WTC11 (cell line): ENCODE measurements around the gene GNMT. TPM values are rescaled to one million over a fixed set of nuclear protein-coding genes. Genes with fewer than 3 reads are reported as not detected.

Experiments used
- ATAC-seq: fragments of 200-7000 bp; cut with Tn5 transposase; 2 replicates; pipeline ENCODE4 v1.10.0; 2021; ENCODE audit warnings: mild to moderate bottlenecking, moderate library complexity
- CTCF ChIA-PET: fragments of 300-600 bp; sonication (Branson Sonifier 250); formaldehyde crosslinking; loops from one replicate; lab custom pipeline; 2021; ENCODE audit warnings: antibody characterized with exemption; lab: Charles Lee
- POLR2A ChIA-PET: fragments of 350-600 bp; sonication (Branson Sonifier 250); formaldehyde crosslinking; loops from one replicate; lab custom pipeline; 2021; ENCODE audit warnings: antibody characterized with exemption; lab: Charles Lee
- DNase-seq: peaks from one replicate; pipeline ENCODE4 v3.0.0; 2021; ENCODE audit warnings: low spot score
- H3K27ac Mint-ChIP-seq: 2 replicates; pipeline ENCODE4 v1.8.0; 2021; ENCODE audit warnings: mixed read lengths
- H3K27me3 Mint-ChIP-seq: 2 replicates; pipeline ENCODE4 v1.8.0; 2021; ENCODE audit warnings: low read depth, mild to moderate bottlenecking, moderate library complexity, mixed read lengths
- H3K36me3 Mint-ChIP-seq: 2 replicates; pipeline ENCODE4 v1.8.0; 2021; ENCODE audit warnings: mixed read lengths
- H3K4me1 Mint-ChIP-seq: 2 replicates; pipeline ENCODE4 v1.8.0; 2022; ENCODE audit warnings: mixed read lengths
- H3K4me3 Mint-ChIP-seq: 2 replicates; pipeline ENCODE4 v1.8.0; 2021; ENCODE audit warnings: mild to moderate bottlenecking, moderate library complexity, mixed read lengths
- H3K9me3 Mint-ChIP-seq: 2 replicates; pipeline ENCODE4 v1.8.0; 2021; ENCODE audit warnings: mixed read lengths
- ARID4B ChIP-seq: sonication (generic); formaldehyde crosslinking; IDR thresholded peaks from 2 replicates; pipeline ENCODE4 v1.8.0; 2023; ENCODE audit warnings: missing genetic modification reagents, mild to moderate bottlenecking, borderline replicate concordance
- ATF2 ChIP-seq: sonication (generic); formaldehyde crosslinking; IDR thresholded peaks from 2 replicates; pipeline ENCODE4 v1.8.1; 2022; ENCODE audit warnings: low read depth, missing genetic modification reagents, borderline replicate concordance
- CDX4 ChIP-seq: fragments of 250-450 bp; sonication (Bioruptor Pico); IDR thresholded peaks from 2 replicates; pipeline ENCODE4 v1.9.0; 2021; ENCODE audit warnings: moderate library complexity, mild to moderate bottlenecking, inconsistent platforms, borderline replicate concordance
- E2F4 ChIP-seq: sonication (generic); formaldehyde crosslinking; IDR thresholded peaks from 2 replicates; pipeline ENCODE4 v1.8.1; 2022; ENCODE audit warnings: low read depth, mild to moderate bottlenecking, moderate library complexity, missing genetic modification reagents, borderline replicate concordance
- EMX1 ChIP-seq: fragments of 250-450 bp; sonication (Bioruptor Pico); IDR thresholded peaks from 2 replicates; pipeline ENCODE4 v1.8.0; 2021; ENCODE audit warnings: mild to moderate bottlenecking
- ERG ChIP-seq: fragments of 250-450 bp; sonication (Bioruptor Pico); IDR thresholded peaks from 2 replicates; pipeline ENCODE4 v1.8.0; 2021; ENCODE audit warnings: mild to moderate bottlenecking
- FOXJ3 ChIP-seq: sonication (generic); formaldehyde crosslinking; IDR thresholded peaks from 2 replicates; pipeline ENCODE4 v1.9.0; 2021; ENCODE audit warnings: missing genetic modification reagents, mild to moderate bottlenecking, borderline replicate concordance
- JAZF1 ChIP-seq: fragments of 250-450 bp; sonication (Bioruptor Pico); IDR thresholded peaks from 2 replicates; pipeline ENCODE4 v1.9.0; 2021; ENCODE audit warnings: moderate library complexity, mild to moderate bottlenecking, inconsistent platforms
- JUN ChIP-seq: sonication (generic); formaldehyde crosslinking; IDR thresholded peaks from 2 replicates; pipeline ENCODE4 v1.8.0; 2023; ENCODE audit warnings: mild to moderate bottlenecking, missing genetic modification reagents
- KAT7 ChIP-seq: sonication (generic); formaldehyde crosslinking; IDR thresholded peaks from 2 replicates; pipeline ENCODE4 v1.8.1; 2023; ENCODE audit warnings: missing genetic modification reagents, mild to moderate bottlenecking, borderline replicate concordance
- NR2C2 ChIP-seq: sonication (generic); formaldehyde crosslinking; IDR thresholded peaks from 2 replicates; pipeline ENCODE4 v1.8.0; 2022; ENCODE audit warnings: mild to moderate bottlenecking, missing genetic modification reagents
- RORB ChIP-seq: fragments of 250-450 bp; sonication (Bioruptor Pico); IDR thresholded peaks from 2 replicates; pipeline ENCODE4 v1.9.0; 2021; ENCODE audit warnings: mild to moderate bottlenecking
- SMAD4 ChIP-seq: sonication (generic); formaldehyde crosslinking; IDR thresholded peaks from 2 replicates; pipeline ENCODE4 v1.8.0; 2022; ENCODE audit warnings: mild to moderate bottlenecking, missing genetic modification reagents
- SOX15 ChIP-seq: fragments of 250-450 bp; sonication (Bioruptor Pico); IDR thresholded peaks from 2 replicates; pipeline ENCODE4 v1.9.0; 2021; ENCODE audit warnings: mild to moderate bottlenecking
- TEAD4 ChIP-seq: sonication (generic); formaldehyde crosslinking; IDR thresholded peaks from 2 replicates; pipeline ENCODE4 v1.8.0; 2022; ENCODE audit warnings: mild to moderate bottlenecking, missing genetic modification reagents
- ZMAT4 ChIP-seq: fragments of 250-450 bp; sonication (Bioruptor Pico); IDR thresholded peaks from 2 replicates; pipeline ENCODE4 v1.9.0; 2021; ENCODE audit warnings: mild to moderate bottlenecking
- ZNF396 ChIP-seq: fragments of 250-450 bp; sonication (Bioruptor Pico); IDR thresholded peaks from 2 replicates; pipeline ENCODE4 v1.8.0; 2021; ENCODE audit warnings: mild to moderate bottlenecking, moderate library complexity, borderline replicate concordance
- ZNF532 ChIP-seq: fragments of 250-450 bp; sonication (Bioruptor Pico); IDR thresholded peaks from 2 replicates; pipeline ENCODE4 v1.9.0; 2021; ENCODE audit warnings: mild to moderate bottlenecking, borderline replicate concordance
- total RNA-seq: library from RNA; stranded (reverse); gene quantifications from 3 replicates; pipeline ENCODE4 v1.2.3, GENCODE V29; 2021

The GNMT gene
- total RNA-seq, 1 experiment from 2014 or later, result 2.0 TPM

GRCh38 chr6:42947950-42948349 is 12.6 kb upstream of the GNMT start (continued):
- TF ChIP-seq ARID4B (CRISPR knock-in tag) (no peak), TEAD4 (CRISPR knock-in tag) (no peak), SMAD4 (CRISPR knock-in tag) (no peak), NR2C2 (CRISPR knock-in tag) (no peak), ERG (CRISPR knock-in tag) (no peak), ATF2 (CRISPR knock-in tag) (no peak), KAT7 (CRISPR knock-in tag) (no peak), ZNF532 (CRISPR knock-in tag) (no peak), E2F4 (no peak), EMX1 (no peak), JUN (no peak)

GRCh38 chr6:42952389-42952788 is 8.2 kb upstream of the GNMT start:
- Mint-ChIP-seq H3K9me3 (no peaks in the 10 kb centered on the region), H3K36me3 (no peaks in the 10 kb centered on the region), H3K4me1 (peaks cover 14% of the 10 kb centered on the region), H3K4me3 (no peak overlapping the region), H3K27me3 (no peaks in the 10 kb centered on the region; the same call in 1 of the 2 replicates), H3K27ac (no peak overlapping the region)
- CTCF ChIA-PET, result no interaction called here
- ATAC-seq (no peak), DNase-seq (no peak)
- POLR2A ChIA-PET, result interaction anchor here (0.7 kb wide), 2 partner anchors 42 to 904 kb away, joined by 3 to 4 read pairs; no protein-coding TSS in a partner anchor
- TF ChIP-seq CDX4 (CRISPR knock-in tag) (no peak), ARID4B (CRISPR knock-in tag) (no peak), JAZF1 (CRISPR knock-in tag) (no peak), NR2C2 (CRISPR knock-in tag) (no peak), SOX15 (CRISPR knock-in tag) (no peak), ZNF396 (no peak), ZMAT4 (no peak), FOXJ3 (no peak), RORB (CRISPR knock-in tag) (no peak)
